Activated gamma-delta T cell treated with anti-CD3 and anti-CD28 coated beads, Interleukin-2, amount 50 U/mL, for 16 hours (primary cell): ENCODE data around the gene SNRNP35.
"Not testable (repeated sequence)": the region's sequence is repeated elsewhere in the genome, so short reads cannot be mapped to it uniquely, and the experiment has no call there.

Source experiments
- DNase-seq: peaks from one replicate; pipeline ENCODE4 v3.0.0-alpha.2; 2020; ENCODE audit warnings: low read depth

Gene SNRNP35

GRCh38 chr12:123449249-123449733, 8.6 kb upstream of the SNRNP35 start:
- DNase-seq: no peak

GRCh38 chr12:123449856-123450255, 8.1 kb upstream of the SNRNP35 start:
- DNase-seq: no peak

GRCh38 chr12:123450636-123451035, 7.3 kb upstream of the SNRNP35 start:
- DNase-seq: no peak

- not testable (repeated sequence) for DNase-seq
These were observed 5.7 kb upstream of the SNRNP35 start for GRCh38 chr12:123452276-123452550.

- DNase-seq: no peak
These were observed 4.8 kb upstream of the SNRNP35 start for GRCh38 chr12:123453165-123453564.

DNA sequence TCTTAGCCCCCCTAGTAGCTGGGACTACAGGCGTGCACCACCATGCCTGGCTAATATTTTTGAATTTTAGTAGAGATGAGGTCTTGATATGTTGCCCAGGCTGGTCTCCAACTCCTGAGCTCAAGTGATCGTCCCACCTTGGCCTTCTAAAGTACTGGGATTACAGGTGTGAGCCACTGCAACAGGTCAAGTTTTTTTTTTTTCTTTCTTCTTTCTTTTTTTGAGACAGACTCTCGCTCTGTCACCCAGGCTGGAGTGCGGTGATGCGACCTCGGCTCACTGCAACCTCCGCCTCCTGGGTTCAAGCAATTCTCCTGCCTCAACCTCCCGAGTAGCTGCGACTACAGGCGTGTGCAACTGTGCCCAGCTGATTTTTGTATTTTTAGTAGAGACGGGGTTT, 5.2 kb downstream of the SNRNP35 start:
- not testable (repeated sequence) for DNase-seq

DNA sequence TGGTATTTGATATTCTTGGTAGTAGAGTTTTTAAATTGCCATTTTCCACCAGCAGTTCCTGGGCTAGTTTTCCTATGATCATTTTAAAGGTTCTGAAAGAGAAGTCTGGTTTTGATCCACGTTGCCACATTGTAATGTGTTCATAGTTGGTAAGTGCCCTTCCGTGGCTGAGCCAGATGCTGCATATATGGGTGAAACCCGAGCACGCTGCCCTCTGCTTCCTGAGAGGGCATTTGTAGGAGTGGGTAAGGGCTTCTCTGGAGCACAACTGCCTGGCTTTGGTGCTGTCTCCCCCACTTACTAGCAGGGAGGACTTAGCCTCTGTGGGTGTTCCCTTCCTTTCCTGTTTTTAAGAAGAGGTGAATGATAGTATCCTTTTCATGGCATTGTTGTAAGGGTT, 7.1 kb downstream of the SNRNP35 start:
- no peak for DNase-seq

DNA sequence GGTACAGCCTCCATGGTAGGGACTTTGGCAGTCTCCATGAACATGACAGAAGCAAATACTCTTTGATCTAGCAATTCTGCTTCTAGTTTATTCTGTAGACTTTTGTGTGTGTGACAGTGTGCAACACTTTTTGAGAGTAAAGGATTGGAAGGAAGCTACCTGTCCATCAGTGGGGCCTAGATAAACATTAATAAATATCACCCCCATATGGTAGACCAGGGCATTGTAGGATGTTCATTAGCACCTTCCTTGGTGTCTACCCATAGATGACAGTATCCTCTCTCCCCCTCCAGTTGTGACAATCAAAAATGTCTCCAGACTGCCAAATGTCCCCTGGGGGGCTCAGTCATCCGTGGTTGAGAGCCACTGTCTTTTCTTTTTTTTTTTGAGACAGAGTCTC, 10.8 kb downstream of the SNRNP35 start:
- no peak for DNase-seq

- DNase-seq: no peak
These were observed 12.0 kb downstream of the SNRNP35 start for GRCh38 chr12:123469978-123470377.

- DNase-seq: no peak
These were observed 13.6 kb downstream of the SNRNP35 start for GRCh38 chr12:123471374-123472068.

DNA sequence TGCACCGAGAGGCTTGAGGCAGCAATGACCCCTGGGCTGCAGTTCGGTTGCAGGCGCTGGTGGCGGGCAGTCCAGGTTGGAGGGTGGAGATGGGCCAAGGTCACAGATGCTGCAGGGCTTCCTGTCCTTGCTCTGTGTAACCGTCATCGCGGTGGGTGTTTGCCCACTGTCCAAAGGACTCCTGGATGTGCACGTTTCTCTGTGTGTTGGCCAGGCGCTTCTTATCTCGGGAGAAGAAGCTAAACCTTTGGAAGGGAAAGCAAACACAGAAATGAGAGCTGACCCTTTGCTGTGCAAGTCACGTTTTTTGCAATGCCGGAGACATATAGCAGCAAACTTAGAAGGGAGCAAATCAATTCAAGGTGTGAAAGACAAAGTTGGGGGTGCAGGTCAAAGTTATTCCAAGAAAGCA, 14.5 kb downstream of the SNRNP35 start:
- no peak for DNase-seq

DNA sequence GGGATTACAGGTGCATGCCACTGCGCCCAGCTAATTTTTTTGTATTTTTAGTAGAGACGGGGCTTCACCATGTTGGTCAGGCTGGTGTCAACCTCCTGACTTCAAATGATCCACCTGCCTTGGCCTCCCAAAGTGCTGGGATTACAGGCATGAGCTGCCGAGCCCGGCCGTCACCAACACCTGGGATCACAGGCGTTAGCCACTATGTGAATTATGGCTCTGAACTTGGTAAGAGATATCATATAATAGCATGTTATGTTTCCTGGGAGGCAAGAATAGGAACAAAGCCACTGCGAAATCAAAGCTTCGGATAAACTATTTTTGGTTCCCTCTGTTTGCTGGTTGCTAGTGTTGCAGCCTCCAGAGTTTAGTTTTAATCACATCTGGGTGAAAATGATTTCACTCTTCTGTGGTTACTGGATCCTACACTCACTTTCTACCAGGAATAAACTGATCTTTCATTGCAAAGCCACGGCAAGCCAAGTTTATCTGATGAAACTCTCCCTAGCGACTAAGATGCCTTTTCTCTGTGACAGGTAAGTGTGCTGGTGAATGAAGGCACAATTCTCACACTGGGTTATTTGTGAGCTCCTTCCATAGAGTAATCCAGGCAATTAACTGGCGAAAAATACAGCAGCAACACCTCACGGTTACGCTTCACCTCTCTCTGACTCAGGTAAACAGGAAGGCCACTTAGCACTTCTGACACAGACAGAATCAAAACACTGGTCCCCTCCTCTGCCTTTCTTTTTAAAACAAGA, 16.7 kb downstream of the SNRNP35 start:
- no peak for DNase-seq

- DNase-seq: no peak
These were observed 17.3 kb downstream of the SNRNP35 start for GRCh38 chr12:123475246-123475703.

DNA sequence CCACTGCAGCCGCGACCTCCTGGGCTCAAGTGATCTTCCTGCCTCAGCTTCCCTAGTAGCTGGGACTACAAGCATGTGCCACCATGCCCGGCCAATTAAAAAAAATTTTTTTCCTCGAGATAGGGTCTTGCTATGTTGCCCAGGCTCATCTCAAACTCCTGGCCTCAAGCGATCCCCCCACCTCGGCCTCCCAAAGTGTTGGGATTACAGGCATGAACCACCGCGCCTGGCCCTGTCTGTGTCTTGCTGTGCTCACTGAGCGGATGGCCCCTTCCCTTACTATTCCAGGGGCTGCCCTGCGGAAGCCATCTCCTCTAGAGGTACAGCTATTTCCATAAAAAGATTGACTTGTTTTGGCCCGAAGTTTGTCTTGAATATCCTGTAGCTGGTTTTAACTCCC, 20.1 kb downstream of the SNRNP35 start:
- DNase-seq: no peak

GRCh38 chr12:123478762-123479161, 20.8 kb downstream of the SNRNP35 start:
- DNase-seq: no peak

DNA sequence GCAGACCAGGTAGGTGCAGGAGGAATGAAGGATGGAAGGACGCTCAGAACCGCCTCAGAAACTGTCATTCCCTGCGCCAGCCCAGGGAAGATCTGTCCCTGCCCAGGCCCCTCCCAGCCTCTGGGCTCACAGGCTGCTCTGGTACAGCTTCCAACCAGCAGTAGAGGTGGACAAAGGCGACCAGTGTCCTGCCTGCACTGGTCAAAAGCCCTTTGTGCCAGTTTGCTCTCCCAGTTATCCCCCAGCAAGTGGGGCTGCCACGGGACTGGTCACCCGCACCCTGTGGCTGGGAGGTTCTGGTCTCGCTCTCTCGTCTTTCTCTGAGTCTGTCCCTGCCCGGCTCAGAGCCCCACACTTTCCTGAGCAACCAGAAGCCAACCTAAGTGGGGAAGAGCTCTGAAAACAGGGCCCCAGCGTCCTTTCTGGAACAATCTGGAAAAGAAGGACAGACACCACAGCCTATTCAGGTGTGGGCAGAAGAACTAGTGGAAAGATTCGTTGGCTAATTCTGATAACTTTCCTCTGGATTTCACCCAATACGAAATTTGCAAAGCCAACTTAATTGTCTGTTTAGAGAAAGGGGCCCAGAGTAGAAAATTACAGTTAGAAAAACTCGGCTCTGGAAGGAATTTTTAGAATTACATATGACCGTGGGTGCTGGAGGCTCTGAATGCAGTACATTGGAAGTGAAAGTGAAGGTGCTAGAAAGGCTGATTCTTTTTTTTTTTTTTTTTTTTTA, 21.7 kb downstream of the SNRNP35 start:
- no peak for DNase-seq

- not testable (repeated sequence) for DNase-seq
These were observed 23.3 kb downstream of the SNRNP35 start for GRCh38 chr12:123481251-123481650.

DNA sequence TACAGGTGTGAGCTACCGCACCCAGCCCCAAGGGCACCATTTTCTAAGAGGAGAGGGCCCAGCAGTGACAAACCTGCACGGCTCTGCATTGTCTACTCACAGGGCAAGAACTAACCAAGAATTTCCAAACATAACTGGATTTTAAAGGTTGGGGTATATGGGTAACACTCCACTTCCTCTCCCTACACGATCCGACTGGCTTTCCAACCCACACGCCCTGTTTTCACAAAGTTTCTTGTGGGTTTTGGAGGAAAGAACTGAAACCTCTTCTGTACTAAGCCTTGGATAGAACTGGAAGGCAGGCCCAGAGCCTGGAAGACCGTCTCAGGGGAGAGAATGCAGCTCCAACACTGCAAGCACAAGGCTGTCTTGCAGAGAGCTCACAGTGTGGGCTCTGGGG, 24.9 kb downstream of the SNRNP35 start:
- no peak for DNase-seq

DNA sequence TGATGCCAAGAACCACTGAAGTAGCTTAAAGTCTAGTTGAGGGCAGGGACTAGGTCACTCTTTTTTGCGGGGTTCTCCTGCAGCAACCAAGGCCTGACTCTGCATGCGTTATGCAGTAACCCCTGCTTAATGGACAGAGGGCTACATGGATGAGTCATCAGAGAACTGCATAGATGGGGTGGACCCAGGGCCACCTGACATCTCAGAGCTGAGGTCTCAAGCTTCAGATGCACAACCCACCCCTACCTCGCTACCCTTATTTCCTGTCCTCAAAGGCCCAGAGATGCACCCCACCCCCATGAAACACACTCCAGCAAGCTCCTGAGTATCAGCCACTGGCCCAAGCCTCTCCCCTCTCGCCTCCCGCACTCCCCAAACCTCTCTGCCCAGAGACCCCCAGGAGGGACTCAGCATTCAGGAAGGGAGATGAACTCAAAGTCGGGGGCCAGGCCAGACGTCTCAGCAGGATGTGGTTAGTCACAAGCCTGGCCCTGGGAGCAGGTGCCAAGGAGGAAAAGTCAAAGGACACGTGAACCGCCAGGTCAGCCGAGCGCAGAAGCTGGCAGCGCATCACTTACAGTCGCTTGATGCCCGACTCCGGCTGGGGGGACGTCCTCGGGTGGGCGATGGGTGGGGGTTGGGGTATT, 25.8 kb downstream of the SNRNP35 start:
- DNase-seq: no peak

- DNase-seq: no peak
These were observed 27.8 kb downstream of the SNRNP35 start for GRCh38 chr12:123485756-123486155.

GRCh38 chr12:123487428-123487827, 29.5 kb downstream of the SNRNP35 start:
- no peak for DNase-seq

DNA sequence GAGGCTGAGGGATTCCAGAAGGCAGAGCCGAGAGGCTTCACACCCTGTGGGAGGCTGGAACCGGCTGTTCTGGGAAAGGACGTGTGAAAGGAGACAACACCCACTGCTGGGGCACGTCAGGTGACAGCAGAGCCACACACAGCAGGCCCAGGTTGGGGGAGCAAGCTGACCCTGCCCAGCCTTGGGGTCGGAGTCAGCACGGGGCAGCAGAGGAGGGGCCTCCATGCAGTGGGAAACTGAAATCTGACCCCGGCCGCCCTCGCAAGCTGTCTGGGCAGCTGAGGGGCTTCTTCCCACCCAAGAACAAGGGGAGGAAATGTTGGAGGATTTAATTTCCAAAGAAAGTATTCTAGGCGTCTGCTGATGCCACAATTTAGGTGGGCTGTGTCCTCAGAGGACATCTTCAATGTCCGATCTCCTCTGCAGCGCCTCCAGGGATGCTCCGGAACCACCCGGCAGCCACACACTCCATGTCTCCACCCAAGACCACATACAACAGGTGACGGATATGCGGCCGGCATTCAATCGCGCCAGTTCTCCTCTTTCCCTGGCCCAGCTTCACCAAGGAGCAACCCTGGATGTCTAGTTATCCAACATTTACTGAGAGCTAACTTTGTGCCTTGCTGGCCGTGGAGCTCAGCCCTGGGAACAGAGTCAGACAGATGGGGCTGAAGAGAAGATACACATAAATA, 30.7 kb downstream of the SNRNP35 start:
- DNase-seq: no peak
